HL-60 (cell line): ENCODE measurements around the gene ADRM1.

ENCODE experiments used
- DNase-seq, 2 experiments: peaks; one replicate each; pipeline ENCODE4 v3.0.0-alpha.2; 2010 to 2020; ENCODE audit warnings: low read depth in 1 of 2, low spot score in 1 of 2
- H3K27ac ChIP-seq: fragments of 250-450 bp; sonication (Bioruptor Pico); replicated peaks from 2 replicates; pipeline ENCODE4 v1.5.1; 2020; ENCODE audit warnings: mild to moderate bottlenecking, moderate library complexity
- H3K27me3 ChIP-seq: fragments of 250-450 bp; sonication (Bioruptor Pico); 2 replicates; pipeline ENCODE4 v1.5.1; 2021; ENCODE audit warnings: mild to moderate bottlenecking, moderate library complexity; ENCODE audit not compliant: insufficient read depth, poor library complexity, severe bottlenecking
- H3K4me3 ChIP-seq: replicated peaks from 2 replicates; pipeline ENCODE4 v1.5.1; 2011; ENCODE audit warnings: mild to moderate bottlenecking, control low read depth, low read length; ENCODE audit not compliant: insufficient read depth
- GABPA ChIP-seq: IDR thresholded peaks from 2 replicates; pipeline ENCODE4 v1.6.1; 2012; ENCODE audit warnings: low read depth
- POLR2AphosphoS5 ChIP-seq: IDR thresholded peaks from 2 replicates; pipeline ENCODE4 v1.6.1; 2012; ENCODE audit warnings: low read depth
- REST ChIP-seq: IDR thresholded peaks from 2 replicates; pipeline ENCODE4 v1.6.1; 2012; ENCODE audit warnings: low read depth; ENCODE audit not compliant: insufficient replicate concordance
- SPI1 ChIP-seq: IDR thresholded peaks from 2 replicates; pipeline ENCODE4 v1.6.1; 2012; ENCODE audit warnings: low read depth, mild to moderate bottlenecking, borderline replicate concordance
- TF ChIP-seq, protein P1 (sequence below): IDR thresholded peaks from one replicate; pipeline ENCODE4 v1.5.1; 2011; ENCODE audit warnings: low read length, control low read depth, inconsistent platforms; ENCODE audit not compliant: insufficient read depth

Gene ADRM1

DNA sequence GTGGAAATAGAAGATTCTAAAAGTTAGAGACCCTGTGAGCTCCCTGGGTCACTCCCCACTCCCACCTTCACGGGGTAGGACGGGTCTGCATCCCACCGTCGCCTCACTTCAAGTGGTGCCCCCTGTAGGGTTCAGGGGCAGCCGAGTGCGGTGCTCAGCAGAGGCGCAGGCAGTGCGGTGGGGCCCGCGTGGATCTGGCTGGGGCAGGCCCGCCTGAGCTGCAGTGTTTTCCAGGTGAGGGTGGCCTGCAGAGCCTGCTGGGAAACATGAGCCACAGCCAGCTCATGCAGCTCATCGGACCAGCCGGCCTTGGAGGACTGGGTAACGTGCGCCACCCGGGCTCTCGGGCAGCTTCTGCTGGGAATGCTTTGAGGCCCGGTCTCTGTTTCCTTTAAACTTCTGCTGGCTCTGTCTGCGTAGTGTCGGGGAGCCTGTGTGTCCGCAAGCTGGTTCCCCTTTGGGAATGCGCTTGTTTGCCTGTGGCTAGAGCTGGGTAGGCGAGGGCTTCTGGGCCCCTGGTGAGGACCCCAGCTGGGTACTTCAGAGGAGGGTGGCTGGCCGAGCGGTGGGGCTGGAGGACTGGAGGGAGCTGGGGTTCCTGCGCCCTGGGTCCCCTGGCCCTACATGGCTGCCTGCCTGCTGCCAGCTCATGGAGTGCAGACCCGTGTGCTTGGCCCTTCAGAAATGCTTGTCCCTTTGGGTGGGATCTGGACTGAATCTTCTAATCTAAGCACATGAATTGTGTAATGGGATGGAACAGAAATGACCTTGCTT, 3.8 kb downstream of the ADRM1 start:
- Histone ChIP-seq H3K27ac (peak overlapping the region; percentile 84), H3K4me3 (no peak overlapping the region), H3K27me3 (no peaks in the 10 kb centered on the region)
- peak in 1 of 2 experiments; percentile 13 for DNase-seq
- TF ChIP-seq REST = no peak
- no peak for TF ChIP-seq SPI1
- no peak; the same call in 1 of the 2 replicates for TF ChIP-seq GABPA
- TF ChIP-seq, protein P1, sequence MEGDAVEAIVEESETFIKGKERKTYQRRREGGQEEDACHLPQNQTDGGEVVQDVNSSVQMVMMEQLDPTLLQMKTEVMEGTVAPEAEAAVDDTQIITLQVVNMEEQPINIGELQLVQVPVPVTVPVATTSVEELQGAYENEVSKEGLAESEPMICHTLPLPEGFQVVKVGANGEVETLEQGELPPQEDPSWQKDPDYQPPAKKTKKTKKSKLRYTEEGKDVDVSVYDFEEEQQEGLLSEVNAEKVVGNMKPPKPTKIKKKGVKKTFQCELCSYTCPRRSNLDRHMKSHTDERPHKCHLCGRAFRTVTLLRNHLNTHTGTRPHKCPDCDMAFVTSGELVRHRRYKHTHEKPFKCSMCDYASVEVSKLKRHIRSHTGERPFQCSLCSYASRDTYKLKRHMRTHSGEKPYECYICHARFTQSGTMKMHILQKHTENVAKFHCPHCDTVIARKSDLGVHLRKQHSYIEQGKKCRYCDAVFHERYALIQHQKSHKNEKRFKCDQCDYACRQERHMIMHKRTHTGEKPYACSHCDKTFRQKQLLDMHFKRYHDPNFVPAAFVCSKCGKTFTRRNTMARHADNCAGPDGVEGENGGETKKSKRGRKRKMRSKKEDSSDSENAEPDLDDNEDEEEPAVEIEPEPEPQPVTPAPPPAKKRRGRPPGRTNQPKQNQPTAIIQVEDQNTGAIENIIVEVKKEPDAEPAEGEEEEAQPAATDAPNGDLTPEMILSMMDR = no peak
- no peak for TF ChIP-seq POLR2AphosphoS5

GRCh38 chr20:62307226-62308101, 4.7 kb downstream of the ADRM1 start:
- TF ChIP-seq GABPA (no peak), POLR2AphosphoS5 (no peak; the same call in 1 of the 2 replicates), REST (no peak), SPI1 (no peak)
- TF ChIP-seq, protein P1 = no peak
- Histone ChIP-seq H3K27ac (peak overlapping the region; percentile 84), H3K4me3 (no peak overlapping the region), H3K27me3 (no peaks in the 10 kb centered on the region)
- DNase-seq = no peak

DNA sequence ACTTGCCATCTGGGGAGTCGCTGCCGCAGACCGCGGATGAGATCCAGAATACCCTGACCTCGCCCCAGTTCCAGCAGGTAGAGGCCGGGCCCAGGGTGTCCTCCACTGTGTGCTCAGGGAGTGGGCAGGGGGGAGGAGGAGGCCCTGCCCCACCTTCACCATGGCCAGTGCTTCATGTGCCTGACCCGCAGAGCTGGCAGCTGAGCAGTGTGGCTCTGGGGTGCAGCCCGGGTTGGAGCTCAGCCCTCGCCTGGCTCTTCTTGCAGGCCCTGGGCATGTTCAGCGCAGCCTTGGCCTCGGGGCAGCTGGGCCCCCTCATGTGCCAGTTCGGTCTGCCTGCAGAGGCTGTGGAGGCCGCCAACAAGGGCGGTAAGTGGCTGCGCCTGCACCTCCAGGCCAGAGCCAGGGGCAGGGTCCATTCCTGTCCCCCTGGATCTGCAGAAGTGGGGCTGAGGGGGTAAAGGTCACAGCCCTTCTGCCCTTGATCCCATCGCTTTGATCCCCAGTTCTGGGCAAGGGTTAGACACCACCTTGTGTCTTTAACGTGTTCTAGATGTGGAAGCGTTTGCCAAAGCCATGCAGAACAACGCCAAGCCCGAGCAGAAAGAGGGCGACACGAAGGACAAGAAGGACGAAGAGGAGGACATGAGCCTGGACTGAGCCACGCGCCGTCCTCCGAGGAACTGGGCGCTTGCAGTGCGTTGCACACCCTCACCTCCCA, 5.5 kb downstream of the ADRM1 start:
- Histone ChIP-seq H3K4me3 (no peak overlapping the region), H3K27ac (no peak overlapping the region), H3K27me3 (no peaks in the 10 kb centered on the region)
- DNase-seq = no peak
- no peak for TF ChIP-seq REST
- no peak for TF ChIP-seq SPI1
- TF ChIP-seq GABPA = no peak
- TF ChIP-seq, protein P1 = no peak
- TF ChIP-seq POLR2AphosphoS5 = no peak; the same call in 1 of the 2 replicates
